Measurements from ENCODE around the gene RGPD8. TPM values are rescaled to one million over a fixed set of nuclear protein-coding genes. Genes with fewer than 3 reads are reported as not detected.
"Not testable (repeated sequence)": the region's sequence is repeated elsewhere in the genome, so short reads cannot be mapped to it uniquely, and the experiment has no call there.

RGPD8 gene
- total and polyA plus RNA-seq, 9 donors, result 0.70 to 23.5 (median 15.7) TPM

DNA sequence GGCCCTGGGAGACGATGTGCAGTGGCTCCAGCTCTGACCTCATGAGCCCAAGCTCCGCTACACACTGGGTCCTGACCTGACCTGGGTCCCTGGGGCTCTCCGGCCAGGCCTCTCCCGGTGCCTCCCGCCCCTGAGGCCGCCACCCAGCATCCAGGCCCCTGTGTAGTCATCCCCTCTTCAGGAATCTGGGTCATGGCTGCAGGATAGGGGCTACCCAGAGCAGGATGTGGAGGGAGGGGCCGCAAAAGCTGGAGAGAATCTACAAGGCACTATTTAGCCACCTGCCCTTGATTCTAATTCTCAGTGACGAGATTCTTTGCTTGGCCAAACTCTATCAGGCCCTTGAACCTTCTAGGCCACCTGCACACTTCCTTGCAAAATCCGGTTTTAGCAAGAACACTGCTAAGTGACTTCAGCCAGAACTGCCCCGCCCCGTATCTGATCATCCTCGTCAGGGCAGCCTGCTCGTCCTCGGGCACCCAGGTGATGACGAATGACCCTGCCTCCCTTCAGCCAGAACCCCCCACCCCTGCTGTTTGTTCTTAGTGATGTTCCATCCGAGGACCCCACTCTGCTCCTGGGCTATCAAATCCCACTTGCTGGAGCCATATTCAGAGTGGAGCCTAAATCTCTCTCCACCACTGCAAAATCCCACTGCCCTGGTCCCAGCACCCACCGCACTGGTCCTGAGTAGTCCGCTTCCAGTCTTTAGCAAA lies 2.4 kb upstream of the RGPD8 start:
- not testable (repeated sequence) for H3K4me1 ChIP-seq (ENCODE audit: insufficient read depth); H3K9me3 ChIP-seq; H3K27me3 ChIP-seq; H3K27ac ChIP-seq; H3K36me3 ChIP-seq; H3K4me3 ChIP-seq; DNase-seq
- 87 to 89% (median 89%) methylated on average over 16 to 18 of the region's 18 CpGs for WGBS, 3 donors
- intact Hi-C loops (cut with DNase I), result loop anchor here in 2 of 4 donors (10.0 kb wide), 2 partner anchors 171 to 181 kb away; partner anchors contain the start of gene ZC3H8 (in 1 of the 2)

DNA sequence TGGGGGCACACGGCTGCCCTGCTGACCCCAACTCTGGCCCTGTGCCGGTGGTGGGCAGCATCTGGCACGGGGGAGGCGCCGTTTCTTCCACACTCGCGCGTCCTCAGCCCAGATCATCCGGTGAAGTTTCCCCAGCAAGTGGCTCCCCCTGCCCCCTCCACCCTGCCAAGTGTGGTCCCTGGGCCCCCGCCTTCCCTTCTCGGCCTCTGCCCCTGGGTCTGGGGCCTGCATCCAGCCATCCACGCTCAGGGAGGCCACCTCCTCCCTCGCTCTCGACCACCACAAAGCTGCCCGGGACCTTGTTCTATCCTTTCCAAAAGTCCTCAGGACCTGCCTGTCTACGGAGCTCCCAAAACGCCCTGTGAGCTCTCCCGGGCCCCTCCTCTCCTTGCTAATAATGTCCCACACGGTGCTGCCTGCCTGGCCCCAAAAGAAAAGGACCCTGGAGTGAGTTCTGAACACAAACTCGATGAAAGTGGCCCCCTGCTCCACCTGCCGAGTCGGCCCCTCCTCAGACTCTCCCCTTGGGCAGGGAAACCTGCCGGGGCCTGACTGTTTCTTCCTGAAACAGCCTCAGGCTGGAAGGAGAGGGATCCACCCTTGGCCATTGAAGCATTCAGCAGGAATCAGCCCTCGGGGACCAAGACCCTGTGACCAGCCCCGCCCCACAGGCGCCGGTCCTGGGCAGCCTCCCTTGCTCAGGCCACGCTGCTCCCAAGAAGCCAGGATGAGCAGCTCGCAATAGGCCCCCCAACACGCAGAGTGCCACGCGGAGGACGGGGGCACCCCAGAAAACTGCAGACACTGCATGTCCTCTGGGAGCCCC lies 1.7 kb upstream of the RGPD8 start:
- H3K9me3 ChIP-seq; H3K4me1 ChIP-seq (ENCODE audit: insufficient read depth); H3K36me3 ChIP-seq; H3K27ac ChIP-seq; H3K4me3 ChIP-seq; H3K27me3 ChIP-seq; DNase-seq: not testable (repeated sequence)
- intact Hi-C loops (cut with DNase I), result loop anchor here in 3 of 4 donors (5.0 to 10.0 kb wide), 3 partner anchors 170 to 180 kb away; partner anchors contain the start of gene ZC3H8 (in 2 of the 3)
- WGBS, 3 donors, result 51 to 62% (median 56%) methylated on average over 30 to 33 of the region's 33 CpGs

DNA sequence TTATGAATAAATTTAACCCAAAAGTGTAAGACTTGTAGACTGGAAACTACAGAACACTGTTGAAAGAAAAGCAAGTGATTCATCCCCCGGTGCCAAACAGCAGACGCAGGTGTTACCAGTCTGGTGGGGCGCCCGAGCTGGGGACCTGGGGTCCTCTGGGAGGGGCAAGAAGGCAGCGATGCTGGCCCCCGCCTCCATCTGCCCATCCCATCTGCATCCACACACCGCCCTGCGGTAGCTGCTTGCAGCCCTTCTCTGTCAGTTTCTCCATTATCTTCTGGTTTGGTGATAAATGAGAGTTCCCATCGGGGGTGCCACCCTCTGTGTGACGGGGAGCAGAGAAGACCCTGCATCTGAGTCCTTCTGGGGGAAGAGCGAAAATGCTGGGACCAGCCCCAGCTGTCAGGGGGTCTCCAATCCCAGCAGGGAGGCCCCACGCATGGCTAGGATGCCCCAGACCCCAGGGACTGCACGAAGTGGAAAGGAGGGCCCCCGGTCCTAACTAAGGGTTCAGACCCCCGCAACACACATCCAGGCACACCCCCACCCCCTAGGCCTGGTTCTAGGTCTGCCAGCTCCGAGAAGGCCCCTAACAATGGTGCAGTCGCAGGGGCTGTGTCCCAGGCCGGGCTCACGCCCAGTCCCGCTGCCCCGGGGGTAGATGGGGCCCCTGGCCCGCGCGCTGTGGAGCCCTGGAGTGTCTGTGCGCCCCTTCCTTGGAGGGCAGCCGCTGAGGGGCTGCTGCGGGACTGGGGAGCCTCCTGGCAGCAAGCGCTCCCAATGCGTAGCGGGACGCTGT lies 686 bp upstream of the RGPD8 start:
- Histone ChIP-seq H3K27me3 (no peaks in the 10 kb centered on the region), H3K4me3 (no peak overlapping the region), H3K36me3 (no peaks in the 10 kb centered on the region), H3K9me3 (no peaks in the 10 kb centered on the region), H3K27ac (no peak overlapping the region), H3K4me1 (ENCODE audit: insufficient read depth) (no peaks in the 10 kb centered on the region)
- WGBS, 3 donors, result 71 to 75% (median 75%) methylated on average over 29 to 31 of the region's 31 CpGs
- intact Hi-C loops (cut with DNase I), result loop anchor here in 3 of 4 donors (5.0 to 10.0 kb wide), 3 partner anchors 169 to 179 kb away; partner anchors contain the start of gene ZC3H8 (in 2 of the 3)
- peak in 3 of 5 donors; percentile 32 to 40 (median 37) for DNase-seq
- TF ChIP-seq EP300 (IDR thresholded peaks at IDR 0.05) (no peak), POLR2A (IDR thresholded peaks at IDR 0.05) (no peak)
- TF ChIP-seq, protein P1, sequence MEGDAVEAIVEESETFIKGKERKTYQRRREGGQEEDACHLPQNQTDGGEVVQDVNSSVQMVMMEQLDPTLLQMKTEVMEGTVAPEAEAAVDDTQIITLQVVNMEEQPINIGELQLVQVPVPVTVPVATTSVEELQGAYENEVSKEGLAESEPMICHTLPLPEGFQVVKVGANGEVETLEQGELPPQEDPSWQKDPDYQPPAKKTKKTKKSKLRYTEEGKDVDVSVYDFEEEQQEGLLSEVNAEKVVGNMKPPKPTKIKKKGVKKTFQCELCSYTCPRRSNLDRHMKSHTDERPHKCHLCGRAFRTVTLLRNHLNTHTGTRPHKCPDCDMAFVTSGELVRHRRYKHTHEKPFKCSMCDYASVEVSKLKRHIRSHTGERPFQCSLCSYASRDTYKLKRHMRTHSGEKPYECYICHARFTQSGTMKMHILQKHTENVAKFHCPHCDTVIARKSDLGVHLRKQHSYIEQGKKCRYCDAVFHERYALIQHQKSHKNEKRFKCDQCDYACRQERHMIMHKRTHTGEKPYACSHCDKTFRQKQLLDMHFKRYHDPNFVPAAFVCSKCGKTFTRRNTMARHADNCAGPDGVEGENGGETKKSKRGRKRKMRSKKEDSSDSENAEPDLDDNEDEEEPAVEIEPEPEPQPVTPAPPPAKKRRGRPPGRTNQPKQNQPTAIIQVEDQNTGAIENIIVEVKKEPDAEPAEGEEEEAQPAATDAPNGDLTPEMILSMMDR (IDR thresholded peaks at IDR 0.05), result no peak

DNA sequence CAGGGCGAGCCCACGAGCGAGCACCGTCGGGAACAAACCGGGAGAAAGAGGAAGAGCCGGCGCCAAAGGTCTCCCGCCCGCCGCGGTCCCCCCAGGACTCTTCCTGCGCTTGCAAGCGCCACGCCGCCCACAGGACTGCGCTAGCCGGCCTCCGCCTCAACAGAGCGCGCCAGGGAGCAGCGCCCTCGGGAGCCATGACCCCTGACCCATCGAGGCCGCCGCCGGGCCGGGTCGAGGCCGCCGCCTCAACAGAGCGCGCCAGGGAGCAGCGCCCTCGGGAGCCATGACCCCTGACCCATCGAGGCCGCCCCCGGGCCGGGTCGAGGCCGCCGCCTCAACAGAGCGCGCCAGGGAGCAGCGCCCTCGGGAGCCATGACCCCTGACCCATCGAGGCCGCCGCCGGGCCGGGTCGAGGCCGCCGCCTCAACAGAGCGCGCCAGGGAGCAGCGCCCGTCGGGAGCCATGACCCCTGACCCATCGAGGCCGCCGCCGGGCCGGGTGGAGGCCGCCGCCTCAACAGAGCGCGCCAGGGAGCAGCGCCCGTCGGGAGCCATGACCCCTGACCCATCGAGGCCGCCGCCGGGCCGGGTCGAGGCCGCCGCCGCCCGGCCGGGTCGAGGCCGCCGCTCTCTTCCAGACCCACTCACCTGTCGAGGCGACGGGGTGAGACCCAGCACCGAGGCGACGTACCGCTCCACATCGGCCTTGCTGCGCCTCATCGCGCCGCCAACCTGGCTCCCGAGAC lies 538 bp downstream of the RGPD8 start:
- peak overlapping the region; percentile 70 for H3K4me3 ChIP-seq
- not testable (repeated sequence) for H3K9me3 ChIP-seq; H3K4me1 ChIP-seq (ENCODE audit: insufficient read depth); H3K27me3 ChIP-seq; H3K36me3 ChIP-seq
- intact Hi-C loops (cut with DNase I), result loop anchor here in 3 of 4 donors (5.0 to 10.0 kb wide), 3 partner anchors 168 to 178 kb away; partner anchors contain the start of gene ZC3H8 (in 2 of the 3)
- H3K27ac ChIP-seq, result peak overlapping the region; percentile 92 to 96
- WGBS, 3 donors, result 0 to 55% (median 15%) methylated on average over 22 to 89 of the region's 98 CpGs
- DNase-seq, result peak; percentile 34 to 69 (median 59)

DNA sequence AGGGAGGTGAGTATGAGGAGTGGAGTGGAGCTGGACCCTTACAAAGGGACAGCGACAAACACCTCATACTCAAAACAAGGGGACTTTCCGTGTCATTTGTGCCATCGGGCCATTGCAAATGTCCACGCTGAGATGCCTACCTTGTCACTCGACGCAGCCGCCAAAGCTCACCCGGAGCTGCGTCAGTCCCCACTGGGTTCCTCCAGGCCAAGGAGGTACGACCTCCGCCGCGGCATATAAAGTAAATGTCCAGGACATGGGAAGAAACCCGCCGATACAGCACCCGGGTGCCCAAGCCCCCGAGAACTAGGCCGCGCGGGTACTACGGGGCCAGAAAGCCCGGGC lies 1.1 kb downstream of the RGPD8 start:
- Histone ChIP-seq H3K4me3 (peak overlapping the region; percentile 70), H3K27ac (peak overlapping the region; percentile 92 to 96)
- not testable (repeated sequence) for DNase-seq; H3K4me1 ChIP-seq (ENCODE audit: insufficient read depth); H3K9me3 ChIP-seq; H3K27me3 ChIP-seq; H3K36me3 ChIP-seq
- intact Hi-C loops (cut with DNase I), result loop anchor here in 3 of 4 donors (5.0 to 10.0 kb wide), 3 partner anchors 168 to 178 kb away; partner anchors contain the start of gene ZC3H8 (in 2 of the 3)
- WGBS, 3 donors, result 38 to 98% (median 73%) methylated on average over 10 to 22 of the region's 22 CpGs

DNA sequence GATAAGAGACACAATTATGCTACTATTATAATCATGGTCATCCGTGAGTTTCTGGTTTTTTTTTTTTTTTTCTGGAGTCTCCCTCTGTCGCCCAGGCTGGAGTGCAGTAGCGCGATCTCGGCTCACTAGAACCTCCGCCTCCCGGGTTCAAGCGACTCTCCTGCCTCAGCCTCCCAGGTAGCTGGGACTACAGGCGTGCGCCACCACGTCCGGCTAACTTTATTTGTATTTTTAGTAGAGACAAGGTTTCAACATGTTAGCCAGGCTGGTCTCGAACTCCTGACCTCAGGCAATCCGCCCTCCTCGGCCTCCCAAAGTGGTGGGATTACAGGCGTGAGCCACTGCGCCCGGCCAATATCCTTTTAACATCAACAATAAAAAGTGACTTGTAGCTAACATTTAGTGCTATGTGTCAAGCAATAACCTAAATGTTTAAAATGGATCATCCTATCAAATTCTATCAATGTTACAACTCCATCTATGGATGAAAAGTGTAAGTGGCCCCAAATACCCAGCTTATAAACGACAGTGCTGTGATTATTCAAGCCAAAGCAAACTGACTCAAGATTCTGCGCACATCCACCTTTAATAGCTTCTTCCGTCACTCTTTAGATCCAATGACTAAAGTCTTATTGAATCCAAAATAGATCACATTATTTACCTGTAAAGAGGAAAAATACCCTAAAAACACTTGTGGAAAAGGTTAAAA lies 1.7 kb downstream of the RGPD8 start:
- intact Hi-C loops (cut with DNase I), result loop anchor here in 3 of 4 donors (5.0 to 10.0 kb wide), 3 partner anchors 167 to 177 kb away; partner anchors contain the start of gene ZC3H8 (in 2 of the 3)
- not testable (repeated sequence) for H3K27me3 ChIP-seq, DNase-seq

DNA sequence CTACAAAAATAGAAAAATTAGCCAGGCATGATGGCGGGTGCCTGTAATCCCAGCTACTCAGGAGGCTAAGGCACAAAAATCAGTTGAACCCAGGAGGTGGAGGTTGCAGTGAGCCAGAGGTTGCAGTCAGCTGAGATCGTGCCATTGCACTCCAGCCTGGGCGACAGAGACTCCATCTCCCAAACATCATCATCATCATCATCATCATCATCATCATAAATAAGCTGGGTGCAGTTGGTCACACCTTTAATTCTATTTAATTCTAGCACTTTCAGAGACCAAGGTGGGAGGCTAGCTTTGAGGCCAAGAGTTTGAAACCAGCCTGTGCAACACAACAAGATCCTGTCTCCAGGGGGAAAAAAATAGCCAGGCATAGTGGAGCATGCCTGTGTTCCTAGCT lies 8.9 kb downstream of the RGPD8 start:
- H3K36me3 ChIP-seq; H3K27ac ChIP-seq; H3K27me3 ChIP-seq; H3K9me3 ChIP-seq; H3K4me3 ChIP-seq; DNase-seq; H3K4me1 ChIP-seq (ENCODE audit: insufficient read depth); intact Hi-C loops (cut with DNase I): not testable (repeated sequence)
- 89 to 100% (median 100%) methylated on average over 1 to 2 of the region's 3 CpGs for WGBS, 3 donors

More for the DNA sequence above, 1.7 kb downstream of the RGPD8 start:
- H3K4me3 ChIP-seq; H3K4me1 ChIP-seq (ENCODE audit: insufficient read depth); H3K9me3 ChIP-seq; H3K27ac ChIP-seq; H3K36me3 ChIP-seq: not testable (repeated sequence)
- WGBS, 3 donors, result 83 to 92% (median 91%) methylated on average over 21 of the region's 21 CpGs

DNA sequence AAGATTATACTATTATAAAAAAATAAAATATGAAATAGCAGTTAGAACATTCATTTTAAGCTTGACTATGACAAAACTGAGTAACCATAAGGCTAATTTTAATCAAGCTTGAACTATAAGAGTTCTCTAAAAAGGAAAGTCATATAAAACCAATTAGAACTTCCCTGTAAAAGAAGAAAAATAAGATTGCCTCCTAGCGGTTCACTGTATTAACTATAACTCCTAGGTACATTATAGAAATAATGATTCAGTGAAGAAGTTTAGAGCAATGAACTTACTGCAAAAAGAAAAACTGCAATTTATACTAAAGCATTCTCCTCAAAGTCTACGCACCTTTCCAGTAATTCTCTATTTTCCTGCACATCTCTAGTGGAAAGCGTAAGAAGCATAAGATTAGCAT lies 16.6 kb downstream of the RGPD8 start:
- H3K4me3 ChIP-seq; DNase-seq; H3K36me3 ChIP-seq; H3K27me3 ChIP-seq; H3K4me1 ChIP-seq (ENCODE audit: insufficient read depth); intact Hi-C loops (cut with DNase I); H3K9me3 ChIP-seq; H3K27ac ChIP-seq: not testable (repeated sequence)
- 58 to 76% (median 65%) methylated on average over 3 of the region's 3 CpGs for WGBS, 3 donors

DNA sequence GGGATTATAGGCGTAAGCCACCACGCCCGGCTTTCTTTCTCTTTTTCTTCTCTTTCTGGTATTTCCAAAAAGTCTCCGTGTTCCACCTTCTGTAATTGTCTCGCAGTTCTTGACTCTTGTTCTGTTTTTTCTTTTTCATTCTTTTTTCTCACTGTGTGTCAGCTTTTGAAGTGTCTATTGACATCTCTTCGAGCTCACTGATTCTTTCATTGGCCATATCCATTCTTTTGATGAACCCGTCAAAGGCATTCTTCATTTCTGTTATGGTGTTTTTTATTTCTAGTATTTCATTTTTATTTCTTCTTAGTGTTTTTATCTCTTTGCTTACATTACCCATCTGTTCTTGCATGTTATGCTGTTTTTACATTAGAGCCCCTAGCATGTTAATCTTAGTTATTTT lies 73.4 kb downstream of the RGPD8 start:
- H3K9me3 ChIP-seq; H3K4me3 ChIP-seq; H3K4me1 ChIP-seq (ENCODE audit: insufficient read depth); H3K27ac ChIP-seq; intact Hi-C loops (cut with DNase I); H3K27me3 ChIP-seq; H3K36me3 ChIP-seq; DNase-seq: not testable (repeated sequence)
- 93 to 97% (median 96%) methylated on average over 7 of the region's 7 CpGs for WGBS, 3 donors

Measured in ovary (tissue), 9 donors.